GM19452 (cell line): ENCODE data around the gene SEMA3G.

Source experiments
- ATAC-seq: cut with Tn5 transposase; IDR thresholded peaks from one replicate; pipeline ENCODE4 v1.9.1; 2021; ENCODE audit not compliant: unreplicated experiment

The SEMA3G gene

DNA sequence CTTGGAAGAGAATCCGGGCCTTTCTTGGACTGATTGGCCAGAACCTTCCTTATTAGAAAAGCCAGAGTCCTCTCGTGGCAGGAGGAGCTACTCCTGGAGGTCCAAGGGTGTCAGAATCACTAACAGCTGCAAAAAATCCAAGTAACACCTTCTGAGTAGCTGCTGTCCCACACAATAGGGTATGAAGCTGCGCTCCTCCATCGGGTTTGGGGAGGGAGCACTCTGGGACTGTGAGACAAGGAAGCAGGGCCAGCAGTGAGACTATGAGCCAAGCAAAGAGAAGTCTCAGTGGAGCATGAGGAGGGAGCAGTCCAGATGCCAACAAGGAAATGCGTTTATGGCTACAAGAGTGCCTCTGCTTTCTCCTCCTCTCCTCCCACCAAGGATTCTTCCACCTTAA, 21.7 kb downstream of the SEMA3G start:
- no peak for ATAC-seq

DNA sequence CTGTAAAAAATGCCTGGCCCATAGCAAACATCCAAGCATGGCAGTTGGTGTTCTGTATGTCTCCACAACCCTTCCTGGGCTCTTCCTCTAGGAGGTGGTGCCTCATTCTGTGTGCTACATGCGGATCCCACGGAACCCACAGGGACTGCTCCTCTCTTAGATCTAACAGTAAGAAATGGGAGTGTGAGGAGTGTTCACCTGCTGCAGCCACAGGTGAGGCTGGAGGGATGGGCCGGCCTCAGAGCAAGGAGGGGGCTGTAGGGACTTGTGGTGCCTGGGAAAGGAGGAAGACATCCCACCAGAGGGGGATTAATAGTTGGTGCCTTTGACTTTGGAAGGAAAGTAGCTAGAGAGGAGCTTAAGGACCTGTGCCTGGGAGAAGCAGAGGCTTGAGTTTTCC, 22.2 kb downstream of the SEMA3G start:
- no peak for ATAC-seq

DNA sequence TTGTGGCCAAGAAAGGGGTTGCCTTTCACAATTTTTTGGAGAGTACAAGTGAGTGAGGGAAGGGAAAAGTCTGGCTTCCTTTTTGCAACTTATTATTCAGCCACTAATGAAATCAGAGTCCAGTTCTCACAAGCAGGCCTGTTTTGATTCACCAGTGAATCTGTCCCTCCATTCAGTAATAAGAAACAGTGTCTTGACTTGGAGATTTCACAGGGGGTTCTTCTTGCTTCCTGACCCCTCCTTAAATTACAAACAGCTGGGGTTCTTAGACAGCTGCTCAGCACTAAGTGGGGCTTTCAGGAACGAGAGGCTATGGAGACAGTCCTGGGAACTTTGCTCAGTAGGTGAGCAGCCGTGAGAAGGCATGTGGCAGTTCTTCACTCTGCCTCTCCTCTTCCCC, 24.5 kb downstream of the SEMA3G start:
- ATAC-seq: no peak

DNA sequence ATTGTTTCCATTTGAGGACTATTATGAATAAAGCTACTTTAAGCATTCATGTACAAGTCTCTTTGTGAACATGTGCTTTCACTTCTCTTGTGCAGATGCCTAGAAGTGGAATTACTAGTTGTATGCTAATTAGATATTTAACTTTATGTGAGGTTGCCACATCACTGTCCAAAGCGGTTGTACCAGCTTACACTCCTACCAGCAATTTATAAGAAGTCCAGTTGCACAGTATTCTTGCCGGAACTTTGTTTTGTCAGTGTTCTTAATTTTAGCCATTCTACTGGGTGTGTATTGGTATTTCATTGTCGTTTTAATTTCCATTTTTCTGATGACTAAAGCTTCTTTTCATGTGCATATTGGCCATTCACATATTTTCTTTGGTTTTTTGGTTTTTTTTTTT, 29.1 kb downstream of the SEMA3G start:
- ATAC-seq: no peak

DNA sequence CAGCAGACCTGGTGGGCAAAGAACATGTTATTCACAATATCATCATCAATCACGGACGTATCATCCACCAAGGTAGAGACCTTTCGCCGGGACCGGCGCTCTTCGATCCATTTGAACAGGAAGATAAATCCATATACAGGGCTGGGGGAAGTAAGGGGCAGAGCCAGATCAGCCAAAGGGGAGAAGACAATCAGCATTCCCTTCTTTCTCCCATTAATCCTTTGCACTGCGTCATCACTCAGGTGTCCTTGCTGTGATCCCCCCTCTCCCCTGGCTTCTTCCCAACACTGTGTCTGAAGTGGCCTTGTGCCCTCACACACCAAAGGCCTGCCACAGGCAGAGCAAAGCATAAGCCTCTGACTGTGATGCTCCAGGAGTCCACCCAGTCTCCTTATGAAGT, 36.4 kb downstream of the SEMA3G start:
- no peak for ATAC-seq

DNA sequence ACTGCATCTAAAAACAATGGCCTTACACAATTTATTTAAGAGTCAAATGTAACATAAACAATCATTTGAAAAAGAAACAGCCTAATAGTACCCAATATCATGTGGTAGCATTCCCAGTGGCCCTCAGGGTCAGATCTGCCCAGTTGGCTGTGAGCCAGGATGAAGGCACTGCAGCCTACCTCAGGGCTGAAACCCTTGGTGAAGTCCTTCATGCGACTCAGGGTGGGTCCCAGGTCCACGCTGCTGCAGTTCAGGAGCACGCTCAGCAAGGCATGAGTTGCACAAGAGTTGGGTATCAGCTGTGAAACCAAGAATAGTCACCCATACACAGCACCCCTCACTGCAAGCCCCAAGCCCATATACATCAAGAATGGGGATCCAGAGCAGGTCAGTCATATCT, 37.1 kb downstream of the SEMA3G start:
- ATAC-seq: no peak

DNA sequence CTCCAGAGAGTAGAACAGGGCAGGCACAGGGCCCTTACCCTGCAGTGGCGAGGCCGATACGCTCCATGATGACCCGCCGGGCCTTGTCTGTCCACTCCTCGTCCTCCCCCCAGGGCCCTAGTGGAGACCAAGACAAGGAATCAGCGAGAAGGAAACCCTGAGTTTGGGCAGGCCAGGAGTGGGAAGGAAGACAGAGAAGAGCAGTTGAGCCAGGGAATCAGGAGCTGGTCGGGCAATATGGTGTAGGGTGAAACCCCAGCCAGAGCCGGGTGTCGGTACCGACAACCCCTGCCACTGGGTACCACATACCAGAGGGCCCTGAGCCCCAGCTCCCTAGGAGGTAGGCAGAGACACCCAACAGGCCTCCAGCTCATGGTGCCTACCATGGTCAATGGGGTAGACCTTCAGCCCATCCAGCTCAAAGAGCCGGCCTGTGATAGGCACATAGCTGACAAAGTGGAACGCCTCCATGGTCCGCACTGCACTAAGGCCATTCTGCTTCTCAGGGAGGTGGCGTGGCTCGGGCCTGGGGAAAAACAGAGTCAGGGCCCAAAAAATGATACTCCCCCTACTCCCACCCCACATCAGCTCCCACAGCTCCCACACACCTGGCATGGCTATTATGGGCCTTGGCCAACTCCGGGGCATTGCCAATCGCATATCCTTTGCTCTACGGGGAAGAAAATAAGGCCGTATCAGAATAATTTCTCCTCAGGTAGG, 38.0 kb downstream of the SEMA3G start:
- no peak for ATAC-seq

DNA sequence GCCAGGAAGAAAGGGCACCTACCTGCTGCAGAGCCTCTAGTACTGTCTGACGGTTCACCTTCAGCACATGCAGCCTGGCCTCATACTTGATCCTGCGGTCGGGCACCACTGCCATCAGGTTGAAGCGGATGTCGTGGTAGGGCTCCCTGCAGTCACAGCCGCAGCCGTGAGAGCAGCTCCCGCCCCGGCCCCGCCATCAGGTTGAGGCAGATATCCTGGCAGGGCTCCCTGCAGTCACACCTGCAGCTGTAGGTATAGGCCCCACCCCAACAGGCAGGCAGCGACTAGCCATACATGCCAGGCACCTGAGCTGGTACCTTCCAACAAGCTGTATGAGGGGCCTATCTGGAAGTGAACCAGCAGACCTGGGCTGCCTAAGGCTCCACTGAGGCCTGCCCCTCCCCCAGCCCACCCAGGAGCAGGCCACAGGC, 38.7 kb downstream of the SEMA3G start:
- no peak for ATAC-seq

DNA sequence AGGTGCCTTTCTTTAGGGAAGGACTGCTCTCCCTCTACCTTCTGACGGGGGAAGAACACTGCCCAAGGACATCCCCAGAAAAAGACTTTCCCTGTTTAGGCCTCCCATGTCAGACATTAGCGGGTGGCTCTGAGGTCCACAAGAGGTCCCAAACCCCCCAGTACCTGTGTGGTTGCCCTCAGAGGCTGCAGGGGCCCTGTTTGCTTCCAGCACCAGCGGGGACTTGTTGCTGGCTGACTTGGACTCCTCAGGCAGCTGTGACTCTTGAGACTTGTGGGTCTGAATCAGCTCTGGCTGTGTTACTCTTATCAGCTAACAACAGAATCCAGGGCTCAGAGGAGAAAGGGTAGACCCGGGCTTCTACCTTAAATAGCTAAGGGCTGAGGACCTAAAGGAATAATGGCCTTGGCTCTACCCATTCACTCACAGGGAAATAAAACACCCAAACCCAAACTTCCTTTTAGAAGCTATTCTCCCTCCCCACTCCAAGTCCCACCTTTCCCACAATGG, 39.2 kb downstream of the SEMA3G start:
- no peak for ATAC-seq

DNA sequence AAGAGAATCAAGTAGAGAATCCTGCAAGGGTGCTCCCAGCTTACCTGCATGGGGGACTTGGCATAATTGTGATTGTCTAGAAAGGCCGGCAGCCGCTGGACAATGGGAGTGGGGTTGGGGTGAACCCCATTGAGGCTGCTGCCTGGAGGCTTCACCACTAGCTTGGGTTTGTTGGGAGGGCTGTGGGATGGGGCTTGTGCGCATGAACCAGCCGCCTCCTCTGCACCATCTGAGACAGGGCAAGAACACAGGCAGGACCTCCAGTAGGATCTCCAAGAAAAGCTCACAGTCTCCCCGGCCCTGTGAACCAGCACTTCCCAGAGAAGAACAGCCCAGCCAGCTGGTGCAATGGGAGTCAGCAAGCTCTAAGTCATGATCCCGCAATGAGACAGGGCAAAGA, 39.8 kb downstream of the SEMA3G start:
- ATAC-seq: no peak

DNA sequence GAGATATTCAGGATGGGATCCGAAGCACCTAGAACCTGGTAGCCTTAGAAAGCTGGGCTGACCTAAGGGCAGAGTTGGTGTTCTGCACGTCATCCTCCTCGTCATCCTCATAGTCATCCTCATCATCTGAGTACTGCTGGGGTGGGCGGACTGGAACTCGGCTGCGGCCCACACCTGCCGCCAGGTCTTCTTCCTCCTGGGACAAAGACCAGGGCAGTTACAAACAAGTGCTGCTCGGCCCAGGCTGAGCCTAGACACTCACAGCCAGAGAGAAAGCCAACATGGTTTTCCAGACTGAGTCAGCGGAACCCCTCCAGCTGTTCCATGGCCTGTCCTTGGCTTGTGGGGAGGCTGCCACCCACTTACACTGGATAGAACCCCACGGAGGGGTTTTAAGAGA, 40.5 kb downstream of the SEMA3G start:
- ATAC-seq: no peak

DNA sequence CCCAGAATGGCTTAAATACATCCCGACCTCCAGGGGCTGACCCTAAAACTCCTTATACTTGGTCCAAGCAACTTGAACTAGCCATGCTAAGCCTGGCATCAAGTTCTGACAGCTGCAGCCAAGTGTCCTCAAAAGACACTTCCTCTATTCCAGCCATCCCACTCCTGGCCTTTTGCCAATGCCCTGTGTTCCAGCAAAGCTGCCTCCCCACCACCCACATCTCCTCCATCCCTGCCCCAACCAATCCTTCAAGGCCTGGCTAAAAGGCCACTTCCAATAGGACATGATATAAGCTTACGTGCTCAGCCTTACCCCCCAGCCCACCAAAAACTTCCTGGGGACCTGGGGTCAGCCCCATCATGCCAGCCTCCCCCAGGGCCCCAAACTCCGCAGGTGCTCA, 40.9 kb downstream of the SEMA3G start:
- ATAC-seq: no peak

DNA sequence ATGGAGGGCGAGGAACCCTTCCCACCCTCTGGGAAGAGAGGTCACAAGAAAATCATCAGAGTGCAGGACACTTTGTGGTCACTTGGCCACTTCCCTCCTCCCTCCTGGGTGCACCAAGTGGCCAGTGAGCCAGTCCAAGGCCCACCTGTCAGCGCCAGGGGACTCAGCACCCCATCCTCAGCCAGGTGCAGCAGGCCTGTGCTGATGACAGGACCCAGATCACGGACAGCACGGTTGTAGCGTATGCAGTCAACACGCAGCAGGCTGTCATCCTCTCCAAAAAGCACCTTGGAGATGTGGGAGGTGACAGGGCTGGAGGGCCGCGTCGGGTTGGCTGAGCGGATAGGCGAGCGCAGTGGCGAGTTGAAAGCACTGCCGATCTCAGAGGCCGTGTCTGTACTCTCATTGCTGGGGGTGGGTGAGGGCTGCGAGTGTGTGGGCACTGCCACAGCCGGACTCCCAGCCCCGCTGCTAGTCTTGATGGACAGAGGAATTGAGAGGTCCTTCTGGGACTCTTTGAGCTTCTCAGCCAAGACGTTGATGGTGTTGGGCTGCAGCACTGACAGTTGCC, 41.5 kb downstream of the SEMA3G start:
- ATAC-seq: no peak

DNA sequence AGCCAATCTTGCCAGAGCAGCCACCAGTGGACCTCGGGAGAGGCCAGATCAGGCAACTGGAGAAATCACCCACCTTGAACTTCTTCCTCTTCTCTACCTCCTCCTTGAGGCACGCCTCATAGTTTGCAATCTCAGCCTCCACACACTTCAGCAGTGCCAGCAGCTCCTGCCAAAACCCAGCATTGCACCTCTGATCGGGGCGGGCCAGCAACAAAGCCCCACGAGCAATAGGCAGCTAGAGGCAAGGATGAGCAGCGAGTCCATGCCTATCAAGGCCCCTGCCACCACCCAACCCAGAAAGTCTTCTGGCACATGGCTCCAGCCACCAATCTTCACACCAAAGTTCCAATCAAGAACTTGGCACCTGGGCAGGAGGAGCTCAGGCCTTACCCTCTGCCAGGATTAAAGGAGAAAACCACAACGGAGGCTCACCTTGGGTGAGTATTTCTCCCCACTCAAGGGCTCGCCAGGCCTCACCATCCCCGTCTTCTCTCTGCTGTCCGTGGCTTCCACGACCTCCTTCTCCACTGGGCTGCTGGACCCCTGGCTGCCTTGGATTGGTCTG, 42.1 kb downstream of the SEMA3G start:
- ATAC-seq: no peak

DNA sequence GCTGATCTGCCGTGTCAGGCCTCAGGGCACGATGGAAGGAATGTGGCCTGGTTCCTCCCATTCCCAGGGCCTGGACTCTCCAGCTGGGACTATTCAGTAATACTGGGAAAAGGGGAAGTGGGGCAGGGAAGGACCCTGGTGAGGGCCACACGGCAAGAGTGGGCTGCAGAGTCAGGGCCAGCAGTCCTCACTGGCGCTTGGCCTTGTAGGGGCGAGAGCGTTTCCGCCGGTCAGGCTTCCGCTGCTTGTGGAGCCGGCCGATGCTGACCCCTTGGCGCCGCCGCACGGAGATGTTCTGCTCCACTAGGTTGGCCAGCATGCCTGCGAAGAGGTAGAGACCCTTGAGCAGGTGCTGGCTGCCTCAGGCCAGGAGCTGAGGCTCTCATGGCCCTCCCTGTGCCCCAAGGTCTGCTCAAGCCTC, 42.8 kb downstream of the SEMA3G start:
- ATAC-seq: no peak

DNA sequence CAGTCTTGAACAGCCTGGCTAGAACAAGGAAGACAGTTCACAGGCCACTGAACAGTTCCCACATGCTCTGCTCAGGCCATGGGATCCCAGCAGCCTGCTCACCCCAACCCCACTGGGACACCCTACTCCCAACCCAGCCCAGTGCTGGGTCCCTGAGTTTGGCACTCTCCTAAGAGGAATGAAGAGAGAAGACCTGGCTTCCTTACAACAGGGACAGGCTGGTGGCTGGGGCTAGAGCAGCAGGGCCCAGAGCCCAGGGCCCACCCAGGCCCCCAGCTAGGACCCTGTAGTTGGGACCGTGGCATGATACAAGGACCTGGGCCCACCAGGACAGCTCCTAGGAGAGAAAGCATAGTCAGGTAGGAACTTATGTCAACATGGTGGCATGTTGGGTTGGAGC, 43.4 kb downstream of the SEMA3G start:
- ATAC-seq: no peak

DNA sequence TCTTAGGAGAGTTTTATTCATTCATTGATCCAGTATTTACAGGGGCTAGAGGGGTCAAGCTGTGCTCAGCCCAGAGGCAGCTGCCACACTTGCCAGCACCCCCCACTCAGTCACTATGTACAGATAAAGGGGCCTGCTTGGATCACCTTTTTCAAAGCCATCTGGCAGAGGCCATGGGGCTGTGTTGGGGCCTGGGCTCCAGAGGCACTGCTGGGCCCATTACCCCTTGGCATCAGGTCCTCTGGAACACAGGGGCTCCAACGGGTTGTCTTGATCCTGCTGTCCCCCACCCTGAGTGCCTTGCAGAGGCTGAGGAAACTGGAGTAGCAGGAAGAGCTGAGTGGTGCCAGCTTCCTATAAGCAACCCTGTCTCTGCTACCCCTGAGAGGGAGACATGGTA, 43.9 kb downstream of the SEMA3G start:
- no peak for ATAC-seq

DNA sequence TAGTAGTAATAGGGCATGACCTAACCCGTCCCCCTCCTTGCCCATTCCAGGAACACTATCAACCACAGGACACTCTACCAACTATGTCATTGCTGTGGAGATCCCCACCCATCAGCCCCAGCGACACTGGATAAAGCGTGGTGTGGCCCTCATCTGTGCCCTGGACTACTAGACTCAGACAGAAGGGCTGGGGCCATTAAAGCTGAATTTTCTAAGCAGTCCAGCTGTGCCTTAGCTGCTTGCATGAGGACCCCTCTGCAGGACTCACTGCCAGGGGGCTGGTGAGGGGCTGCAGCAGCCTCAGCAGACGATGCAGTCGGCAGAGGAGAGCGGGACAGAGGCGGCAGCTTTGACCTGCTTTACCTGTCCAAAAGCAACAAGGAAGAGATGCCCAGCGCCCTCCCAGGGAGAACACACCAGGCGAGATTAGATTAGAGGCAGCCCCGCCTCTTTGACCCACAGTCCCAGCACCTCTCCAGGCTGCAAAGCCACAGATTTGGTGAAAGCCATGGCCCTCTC, 44.6 kb downstream of the SEMA3G start:
- no peak for ATAC-seq

DNA sequence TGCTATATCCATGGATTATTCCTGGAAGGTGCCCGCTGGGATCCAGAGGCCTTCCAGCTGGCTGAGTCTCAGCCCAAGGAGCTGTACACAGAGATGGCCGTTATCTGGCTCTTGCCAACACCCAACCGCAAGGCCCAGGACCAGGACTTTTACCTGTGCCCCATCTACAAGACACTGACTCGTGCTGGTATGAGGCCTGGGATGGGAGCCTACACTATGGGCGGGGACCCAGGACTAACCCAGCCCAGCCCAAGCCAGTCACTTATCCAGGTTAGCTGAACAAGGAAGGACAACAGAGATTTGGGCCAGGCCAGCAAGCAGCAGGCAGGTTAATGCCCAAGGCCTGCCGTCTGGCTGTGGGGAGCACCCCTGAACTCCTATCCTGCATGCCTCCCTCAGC, 45.3 kb downstream of the SEMA3G start:
- ATAC-seq: no peak

DNA sequence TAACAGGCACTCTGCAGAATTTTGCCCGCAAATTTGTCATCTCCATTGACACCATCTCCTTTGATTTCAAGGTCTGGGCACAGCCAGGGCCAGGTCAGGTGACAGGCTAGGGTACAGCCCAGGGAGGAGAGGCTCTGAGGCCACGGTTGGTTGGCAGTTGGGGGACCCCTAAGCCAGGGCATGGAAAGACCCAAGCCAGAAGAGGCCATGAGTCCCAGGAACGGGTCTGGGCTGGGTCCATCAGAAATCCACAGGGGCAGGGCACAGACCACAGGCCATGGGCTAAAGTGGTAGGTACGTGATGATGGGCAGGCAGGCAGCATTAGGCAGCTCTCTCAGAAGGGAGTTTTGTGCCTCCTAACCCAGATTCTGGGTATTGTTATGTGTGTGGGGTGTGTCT, 45.8 kb downstream of the SEMA3G start:
- ATAC-seq: no peak

DNA sequence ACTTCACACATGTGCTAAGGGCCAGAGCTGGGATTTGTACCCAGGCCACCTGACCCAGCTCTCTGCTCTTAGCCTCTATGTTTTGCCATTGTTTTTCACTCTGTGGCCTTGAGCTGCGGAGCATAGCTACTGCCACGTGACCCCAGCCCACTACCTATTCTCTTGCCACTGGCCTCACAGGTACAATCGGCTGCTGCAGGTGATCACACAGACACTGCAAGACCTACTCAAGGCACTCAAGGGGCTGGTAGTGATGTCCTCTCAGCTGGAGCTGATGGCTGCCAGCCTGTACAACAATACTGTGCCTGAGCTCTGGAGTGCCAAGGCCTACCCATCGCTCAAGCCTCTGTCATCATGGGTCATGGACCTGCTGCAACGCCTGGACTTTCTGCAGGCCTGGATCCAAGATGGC, 46.2 kb downstream of the SEMA3G start:
- ATAC-seq: no peak

DNA sequence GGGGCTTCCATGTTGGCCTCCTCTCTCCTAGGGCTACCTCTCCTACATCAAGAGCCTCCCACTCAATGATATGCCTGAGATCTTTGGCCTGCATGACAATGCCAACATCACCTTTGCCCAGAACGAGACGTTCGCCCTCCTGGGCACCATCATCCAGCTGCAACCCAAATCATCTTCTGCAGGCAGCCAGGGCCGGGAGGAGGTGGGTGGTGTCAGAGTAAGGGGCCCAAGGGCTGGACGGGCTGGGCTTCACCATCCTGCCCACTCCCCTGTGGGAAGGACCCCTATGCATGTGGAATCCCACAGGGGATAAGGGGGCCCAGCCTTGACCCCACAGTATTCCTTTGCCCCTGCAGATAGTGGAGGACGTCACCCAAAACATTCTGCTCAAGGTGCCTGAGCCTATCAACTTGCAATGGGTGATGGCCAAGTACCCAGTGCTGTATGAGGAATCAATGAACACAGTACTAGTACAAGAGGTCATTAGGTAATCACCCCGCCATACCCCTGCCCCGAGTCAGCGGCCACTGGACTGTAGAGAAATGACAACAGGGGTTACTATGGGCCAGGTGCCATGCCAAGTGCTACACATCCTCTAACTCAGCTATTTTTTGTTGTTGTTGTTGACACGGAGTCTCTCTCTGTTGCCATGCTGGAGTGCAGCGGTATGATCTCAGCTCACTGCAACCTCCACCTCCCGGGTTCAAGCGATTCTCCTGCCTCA, 47.1 kb downstream of the SEMA3G start:
- ATAC-seq: no peak
